HG02981 (cell line): ENCODE measurements around the gene CMIP.

Experiments
- ATAC-seq: cut with Tn5 transposase; IDR thresholded peaks from one replicate; pipeline ENCODE4 v1.9.1; 2021; ENCODE audit warnings: mild to moderate bottlenecking, moderate library complexity; ENCODE audit not compliant: unreplicated experiment

Gene CMIP

GRCh38 chr16:81461243-81461642 lies 16.6 kb downstream of the CMIP start:
- no peak for ATAC-seq

GRCh38 chr16:81461766-81462165 lies 17.2 kb downstream of the CMIP start:
- ATAC-seq, result no peak

- no peak for ATAC-seq
These were observed 18.1 kb downstream of the CMIP start for GRCh38 chr16:81462683-81463082.

GRCh38 chr16:81463296-81463890 lies 18.8 kb downstream of the CMIP start:
- no peak for ATAC-seq

GRCh38 chr16:81464279-81464678 lies 19.7 kb downstream of the CMIP start:
- no peak for ATAC-seq

- no peak for ATAC-seq
These were observed 20.9 kb downstream of the CMIP start for GRCh38 chr16:81465375-81465943.

GRCh38 chr16:81466356-81466980 lies 21.9 kb downstream of the CMIP start:
- no peak for ATAC-seq

- ATAC-seq, result no peak
These were observed 22.5 kb downstream of the CMIP start for GRCh38 chr16:81467072-81467471.

- ATAC-seq, result no peak
These were observed 23.2 kb downstream of the CMIP start for GRCh38 chr16:81467815-81468214.

GRCh38 chr16:81468269-81468902 lies 23.8 kb downstream of the CMIP start:
- no peak for ATAC-seq

GRCh38 chr16:81469183-81469677 lies 24.6 kb downstream of the CMIP start:
- ATAC-seq, result no peak

- ATAC-seq, result peak; percentile 53
These were observed 25.3 kb downstream of the CMIP start for GRCh38 chr16:81469710-81470535.

- no peak for ATAC-seq
These were observed 26.4 kb downstream of the CMIP start for GRCh38 chr16:81470796-81471636.

- ATAC-seq, result no peak
These were observed 27.3 kb downstream of the CMIP start for GRCh38 chr16:81471882-81472281.

- ATAC-seq, result no peak
These were observed 27.8 kb downstream of the CMIP start for GRCh38 chr16:81472391-81472790.

- no peak for ATAC-seq
These were observed 28.5 kb downstream of the CMIP start for GRCh38 chr16:81473066-81473488.

- no peak for ATAC-seq
These were observed 28.9 kb downstream of the CMIP start for GRCh38 chr16:81473558-81473957.

GRCh38 chr16:81473969-81474959 lies 29.7 kb downstream of the CMIP start:
- no peak for ATAC-seq
